Measurements from ENCODE around the gene KDM6A. TPM values are rescaled to one million over a fixed set of nuclear protein-coding genes. Genes with fewer than 3 reads are reported as not detected.

Gene KDM6A
- total RNA-seq, 1 experiment from 2014 or later, result 42.8 TPM

DNA sequence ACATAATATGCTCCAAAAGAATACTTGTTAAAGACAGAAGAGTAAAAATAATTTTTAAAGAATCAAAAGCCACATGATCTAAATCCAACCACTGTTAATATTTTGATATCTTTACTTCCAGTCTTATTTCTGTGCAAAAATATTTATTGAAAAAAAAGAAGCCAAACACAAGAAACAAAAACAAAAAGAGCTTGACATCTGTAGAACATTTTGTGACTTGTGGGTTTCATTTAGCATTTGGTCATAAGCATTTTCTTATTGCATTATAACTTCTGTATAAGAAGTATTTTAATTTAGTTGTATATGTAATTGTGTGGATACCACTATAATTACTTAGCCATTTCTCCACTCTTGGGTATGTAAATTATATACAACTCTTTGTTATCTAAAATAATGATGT lies 264.5 kb downstream of the KDM6A start:
- Histone ChIP-seq H4K8ac (replicated peaks; ENCODE audit: insufficient read length, low read depth, low read length) (no peak overlapping the region), H3K14ac (ENCODE audit: insufficient read depth, low read length) (no peak overlapping the region), H3K9me3 (ENCODE audit: control insufficient read depth, low read depth, low read length) (peaks cover 49% of the 10 kb centered on the region), H2BK120ac (ENCODE audit: low read depth, low read length, poor library complexity, severe bottlenecking) (no peak overlapping the region), H3K23me2 (ENCODE audit: insufficient read length, low read depth, low read length, poor library complexity, severe bottlenecking) (no peaks in the 10 kb centered on the region), H3T11ph (ENCODE audit: low read length) (no peak overlapping the region), H2AFZ (ENCODE audit: low read length) (no peak overlapping the region), H3K79me1 (ENCODE audit: insufficient read depth, low read depth, low read length, poor library complexity, severe bottlenecking) (no peaks in the 10 kb centered on the region), H4K91ac (ENCODE audit: insufficient read length, low read depth, low read length) (no peak overlapping the region), H3K56ac (ENCODE audit: insufficient read length, low read depth, low read length) (no peak overlapping the region), H3K4me1 (ENCODE audit: insufficient read depth, low read length) (no peaks in the 10 kb centered on the region), H2AK5ac (ENCODE audit: insufficient read length, low read length) (no peak overlapping the region), H4K5ac (ENCODE audit: insufficient read length, low read depth, low read length) (no peak overlapping the region), H2BK15ac (ENCODE audit: low read depth, low read length) (no peak overlapping the region), H3K27me3 (ENCODE audit: insufficient read depth, low read length) (no peaks in the 10 kb centered on the region), H3K4ac (ENCODE audit: low read depth, low read length) (no peak overlapping the region), H2BK20ac (ENCODE audit: low read depth, low read length, poor library complexity, severe bottlenecking) (no peak overlapping the region), H4K20me1 (ENCODE audit: control insufficient read depth, insufficient read depth, insufficient read length) (no peaks in the 10 kb centered on the region), H3K18ac (ENCODE audit: insufficient read length, low read depth, low read length) (no peak overlapping the region), H2BK12ac (ENCODE audit: insufficient read length, low read depth, low read length) (no peak overlapping the region), H3K27ac (ENCODE audit: insufficient read length, low read depth, low read length) (no peak overlapping the region), H3K23ac (ENCODE audit: insufficient read length, low read depth, low read length) (no peak overlapping the region), H3K79me2 (ENCODE audit: insufficient read depth, low read length) (no peaks in the 10 kb centered on the region), H2BK5ac (ENCODE audit: insufficient read length, low read length) (no peak overlapping the region), H3K9ac (ENCODE audit: extremely low read depth, insufficient read length, low read length) (no peak overlapping the region), H3K4me2 (ENCODE audit: insufficient read depth, insufficient read length, low read length) (no peak overlapping the region)
- Mint-ChIP-seq H3K9me3 (peaks cover 53 to 63% of the 10 kb centered on the region in 2 experiments), H3K36me3 (ENCODE audit: insufficient read depth in 1 of 3, low read depth in 3 of 3) (peaks cover 0 to 3% (median 2%) of the 10 kb centered on the region in 3 experiments; a peak in 5 of 7 replicates), H3K4me1 (no peaks in the 10 kb centered on the region), H3K27me3 (ENCODE audit: low read depth) (peaks cover 2% of the 10 kb centered on the region; the same call in 1 of the 2 replicates), H3K27ac (no peak overlapping the region), H3K4me3 (no peak overlapping the region)
- TF ChIP-seq, protein P1, sequence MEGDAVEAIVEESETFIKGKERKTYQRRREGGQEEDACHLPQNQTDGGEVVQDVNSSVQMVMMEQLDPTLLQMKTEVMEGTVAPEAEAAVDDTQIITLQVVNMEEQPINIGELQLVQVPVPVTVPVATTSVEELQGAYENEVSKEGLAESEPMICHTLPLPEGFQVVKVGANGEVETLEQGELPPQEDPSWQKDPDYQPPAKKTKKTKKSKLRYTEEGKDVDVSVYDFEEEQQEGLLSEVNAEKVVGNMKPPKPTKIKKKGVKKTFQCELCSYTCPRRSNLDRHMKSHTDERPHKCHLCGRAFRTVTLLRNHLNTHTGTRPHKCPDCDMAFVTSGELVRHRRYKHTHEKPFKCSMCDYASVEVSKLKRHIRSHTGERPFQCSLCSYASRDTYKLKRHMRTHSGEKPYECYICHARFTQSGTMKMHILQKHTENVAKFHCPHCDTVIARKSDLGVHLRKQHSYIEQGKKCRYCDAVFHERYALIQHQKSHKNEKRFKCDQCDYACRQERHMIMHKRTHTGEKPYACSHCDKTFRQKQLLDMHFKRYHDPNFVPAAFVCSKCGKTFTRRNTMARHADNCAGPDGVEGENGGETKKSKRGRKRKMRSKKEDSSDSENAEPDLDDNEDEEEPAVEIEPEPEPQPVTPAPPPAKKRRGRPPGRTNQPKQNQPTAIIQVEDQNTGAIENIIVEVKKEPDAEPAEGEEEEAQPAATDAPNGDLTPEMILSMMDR (conservative IDR thresholded peaks at IDR 0.05), result no peak
- no peak for DNase-seq
